ENCODE data around the gene PHF2. TPM values are rescaled to one million over a fixed set of nuclear protein-coding genes. Genes with fewer than 3 reads are reported as not detected.

Gene PHF2
- total and polyA plus RNA-seq, 2 experiments from 2014 or later, result 4.3 to 11.8 TPM

GRCh38 chr9:93657331-93658111 lies 81.1 kb downstream of the PHF2 start (continued):
- TF ChIP-seq, protein P1, sequence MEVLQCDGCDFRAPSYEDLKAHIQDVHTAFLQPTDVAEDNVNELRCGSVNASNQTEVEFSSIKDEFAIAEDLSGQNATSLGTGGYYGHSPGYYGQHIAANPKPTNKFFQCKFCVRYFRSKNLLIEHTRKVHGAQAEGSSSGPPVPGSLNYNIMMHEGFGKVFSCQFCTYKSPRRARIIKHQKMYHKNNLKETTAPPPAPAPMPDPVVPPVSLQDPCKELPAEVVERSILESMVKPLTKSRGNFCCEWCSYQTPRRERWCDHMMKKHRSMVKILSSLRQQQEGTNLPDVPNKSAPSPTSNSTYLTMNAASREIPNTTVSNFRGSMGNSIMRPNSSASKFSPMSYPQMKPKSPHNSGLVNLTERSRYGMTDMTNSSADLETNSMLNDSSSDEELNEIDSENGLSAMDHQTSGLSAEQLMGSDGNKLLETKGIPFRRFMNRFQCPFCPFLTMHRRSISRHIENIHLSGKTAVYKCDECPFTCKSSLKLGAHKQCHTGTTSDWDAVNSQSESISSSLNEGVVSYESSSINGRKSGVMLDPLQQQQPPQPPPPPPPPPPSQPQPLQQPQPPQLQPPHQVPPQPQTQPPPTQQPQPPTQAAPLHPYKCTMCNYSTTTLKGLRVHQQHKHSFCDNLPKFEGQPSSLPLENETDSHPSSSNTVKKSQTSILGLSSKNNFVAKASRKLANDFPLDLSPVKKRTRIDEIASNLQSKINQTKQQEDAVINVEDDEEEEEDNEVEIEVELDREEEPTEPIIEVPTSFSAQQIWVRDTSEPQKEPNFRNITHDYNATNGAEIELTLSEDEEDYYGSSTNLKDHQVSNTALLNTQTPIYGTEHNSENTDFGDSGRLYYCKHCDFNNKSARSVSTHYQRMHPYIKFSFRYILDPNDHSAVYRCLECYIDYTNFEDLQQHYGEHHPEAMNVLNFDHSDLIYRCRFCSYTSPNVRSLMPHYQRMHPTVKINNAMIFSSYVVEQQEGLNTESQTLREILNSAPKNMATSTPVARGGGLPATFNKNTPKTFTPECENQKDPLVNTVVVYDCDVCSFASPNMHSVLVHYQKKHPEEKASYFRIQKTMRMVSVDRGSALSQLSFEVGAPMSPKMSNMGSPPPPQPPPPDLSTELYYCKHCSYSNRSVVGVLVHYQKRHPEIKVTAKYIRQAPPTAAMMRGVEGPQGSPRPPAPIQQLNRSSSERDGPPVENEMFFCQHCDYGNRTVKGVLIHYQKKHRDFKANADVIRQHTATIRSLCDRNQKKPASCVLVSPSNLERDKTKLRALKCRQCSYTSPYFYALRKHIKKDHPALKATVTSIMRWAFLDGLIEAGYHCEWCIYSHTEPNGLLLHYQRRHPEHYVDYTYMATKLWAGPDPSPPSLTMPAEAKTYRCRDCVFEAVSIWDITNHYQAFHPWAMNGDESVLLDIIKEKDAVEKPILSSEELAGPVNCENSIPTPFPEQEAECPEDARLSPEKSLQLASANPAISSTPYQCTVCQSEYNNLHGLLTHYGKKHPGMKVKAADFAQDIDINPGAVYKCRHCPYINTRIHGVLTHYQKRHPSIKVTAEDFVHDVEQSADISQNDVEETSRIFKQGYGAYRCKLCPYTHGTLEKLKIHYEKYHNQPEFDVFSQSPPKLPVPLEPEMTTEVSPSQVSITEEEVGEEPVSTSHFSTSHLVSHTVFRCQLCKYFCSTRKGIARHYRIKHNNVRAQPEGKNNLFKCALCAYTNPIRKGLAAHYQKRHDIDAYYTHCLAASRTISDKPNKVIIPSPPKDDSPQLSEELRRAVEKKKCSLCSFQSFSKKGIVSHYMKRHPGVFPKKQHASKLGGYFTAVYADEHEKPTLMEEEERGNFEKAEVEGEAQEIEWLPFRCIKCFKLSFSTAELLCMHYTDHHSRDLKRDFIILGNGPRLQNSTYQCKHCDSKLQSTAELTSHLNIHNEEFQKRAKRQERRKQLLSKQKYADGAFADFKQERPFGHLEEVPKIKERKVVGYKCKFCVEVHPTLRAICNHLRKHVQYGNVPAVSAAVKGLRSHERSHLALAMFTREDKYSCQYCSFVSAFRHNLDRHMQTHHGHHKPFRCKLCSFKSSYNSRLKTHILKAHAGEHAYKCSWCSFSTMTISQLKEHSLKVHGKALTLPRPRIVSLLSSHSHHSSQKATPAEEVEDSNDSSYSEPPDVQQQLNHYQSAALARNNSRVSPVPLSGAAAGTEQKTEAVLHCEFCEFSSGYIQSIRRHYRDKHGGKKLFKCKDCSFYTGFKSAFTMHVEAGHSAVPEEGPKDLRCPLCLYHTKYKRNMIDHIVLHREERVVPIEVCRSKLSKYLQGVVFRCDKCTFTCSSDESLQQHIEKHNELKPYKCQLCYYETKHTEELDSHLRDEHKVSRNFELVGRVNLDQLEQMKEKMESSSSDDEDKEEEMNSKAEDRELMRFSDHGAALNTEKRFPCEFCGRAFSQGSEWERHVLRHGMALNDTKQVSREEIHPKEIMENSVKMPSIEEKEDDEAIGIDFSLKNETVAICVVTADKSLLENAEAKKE (CRISPR knock-in tag; IDR thresholded peaks at IDR 0.05), result no peak
- TF ChIP-seq JUNB (IDR thresholded peaks at IDR 0.05; ENCODE audit: unreplicated experiment) (no peak), ZNF114 (CRISPR knock-in tag; IDR thresholded peaks at IDR 0.05) (no peak), POLR2AphosphoS5 (IDR thresholded peaks at IDR 0.05; ENCODE audit: low read depth) (no peak), CREB1 (CRISPR knock-in tag; IDR thresholded peaks at IDR 0.05; ENCODE audit: low read depth) (no peak), EZH2 (IDR thresholded peaks at IDR 0.05; ENCODE audit: low read depth, unreplicated experiment) (no peak), STAT1 (IDR thresholded peaks at IDR 0.05; ENCODE audit: unreplicated experiment) (no peak)
- TF ChIP-seq, protein P2, sequence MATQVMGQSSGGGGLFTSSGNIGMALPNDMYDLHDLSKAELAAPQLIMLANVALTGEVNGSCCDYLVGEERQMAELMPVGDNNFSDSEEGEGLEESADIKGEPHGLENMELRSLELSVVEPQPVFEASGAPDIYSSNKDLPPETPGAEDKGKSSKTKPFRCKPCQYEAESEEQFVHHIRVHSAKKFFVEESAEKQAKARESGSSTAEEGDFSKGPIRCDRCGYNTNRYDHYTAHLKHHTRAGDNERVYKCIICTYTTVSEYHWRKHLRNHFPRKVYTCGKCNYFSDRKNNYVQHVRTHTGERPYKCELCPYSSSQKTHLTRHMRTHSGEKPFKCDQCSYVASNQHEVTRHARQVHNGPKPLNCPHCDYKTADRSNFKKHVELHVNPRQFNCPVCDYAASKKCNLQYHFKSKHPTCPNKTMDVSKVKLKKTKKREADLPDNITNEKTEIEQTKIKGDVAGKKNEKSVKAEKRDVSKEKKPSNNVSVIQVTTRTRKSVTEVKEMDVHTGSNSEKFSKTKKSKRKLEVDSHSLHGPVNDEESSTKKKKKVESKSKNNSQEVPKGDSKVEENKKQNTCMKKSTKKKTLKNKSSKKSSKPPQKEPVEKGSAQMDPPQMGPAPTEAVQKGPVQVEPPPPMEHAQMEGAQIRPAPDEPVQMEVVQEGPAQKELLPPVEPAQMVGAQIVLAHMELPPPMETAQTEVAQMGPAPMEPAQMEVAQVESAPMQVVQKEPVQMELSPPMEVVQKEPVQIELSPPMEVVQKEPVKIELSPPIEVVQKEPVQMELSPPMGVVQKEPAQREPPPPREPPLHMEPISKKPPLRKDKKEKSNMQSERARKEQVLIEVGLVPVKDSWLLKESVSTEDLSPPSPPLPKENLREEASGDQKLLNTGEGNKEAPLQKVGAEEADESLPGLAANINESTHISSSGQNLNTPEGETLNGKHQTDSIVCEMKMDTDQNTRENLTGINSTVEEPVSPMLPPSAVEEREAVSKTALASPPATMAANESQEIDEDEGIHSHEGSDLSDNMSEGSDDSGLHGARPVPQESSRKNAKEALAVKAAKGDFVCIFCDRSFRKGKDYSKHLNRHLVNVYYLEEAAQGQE (IDR thresholded peaks at IDR 0.05; ENCODE audit: unreplicated experiment), result no peak
